Fibroblast of skin of left biceps (primary cell): Measurements from ENCODE around the gene GIMAP1.

Source experiments
- DNase-seq, 2 experiments: peaks; one replicate each; pipeline ENCODE4 v3.0.0-alpha.2; 2013; ENCODE audit warnings: low read depth in 2 of 2

GIMAP1 gene

DNA sequence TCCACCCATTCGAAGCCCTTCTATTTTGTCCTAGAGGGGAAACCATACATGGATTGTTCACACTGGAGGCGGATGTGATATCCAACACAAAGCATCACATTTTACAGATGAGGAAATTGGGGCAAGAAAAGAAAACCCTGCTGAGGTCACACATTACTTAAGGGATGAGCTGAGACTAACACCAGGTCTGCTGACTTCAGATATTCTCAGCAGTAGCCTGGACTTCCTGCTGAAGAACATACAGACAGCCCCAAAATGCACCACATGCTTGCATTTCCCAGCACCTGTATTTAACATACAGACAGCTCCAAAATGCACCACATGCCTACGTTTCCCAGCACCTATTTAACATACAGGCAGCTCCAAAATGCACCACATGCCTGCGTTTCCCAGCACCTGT lies 32.0 kb downstream of the GIMAP1 start:
- DNase-seq, result no peak

DNA sequence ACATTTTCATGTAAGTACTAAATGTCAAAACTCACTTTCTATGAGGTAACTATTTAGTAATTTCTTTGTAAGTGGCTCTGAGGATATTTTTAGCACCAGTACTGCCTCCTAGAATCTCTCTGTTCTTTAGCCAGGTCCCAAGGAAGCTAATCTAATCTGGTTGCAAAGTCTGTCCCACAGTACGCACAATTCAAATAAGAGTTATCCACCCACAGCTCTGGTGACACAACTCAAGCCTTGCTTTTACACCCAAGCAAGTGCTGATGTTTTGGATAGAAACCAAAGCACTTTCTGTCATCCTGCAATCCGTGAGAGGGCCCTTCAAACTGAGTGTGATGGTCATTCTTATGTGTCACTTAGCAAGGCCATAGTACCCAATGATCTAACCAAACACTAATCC lies 35.3 kb downstream of the GIMAP1 start:
- no peak for DNase-seq

DNA sequence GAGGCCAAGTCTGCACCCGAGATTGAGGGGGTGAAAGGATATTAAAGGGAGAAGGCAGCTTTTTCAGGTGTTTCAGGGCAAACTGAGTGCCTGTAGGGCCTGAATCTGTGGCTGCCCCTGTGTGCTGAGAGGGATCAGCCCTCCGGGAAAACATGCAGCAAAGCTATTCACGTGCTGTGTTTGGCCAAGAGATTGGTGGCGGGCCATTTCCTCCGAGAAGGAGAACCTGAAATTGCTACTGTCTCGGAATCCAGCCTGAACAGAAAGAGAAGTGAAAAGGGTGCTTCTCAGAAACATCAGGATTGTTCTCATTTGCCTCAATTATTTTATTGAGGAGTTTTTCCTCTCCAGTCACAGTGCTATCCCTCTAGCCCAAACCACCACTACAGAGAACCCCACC lies 36.8 kb downstream of the GIMAP1 start:
- DNase-seq, result no peak

DNA sequence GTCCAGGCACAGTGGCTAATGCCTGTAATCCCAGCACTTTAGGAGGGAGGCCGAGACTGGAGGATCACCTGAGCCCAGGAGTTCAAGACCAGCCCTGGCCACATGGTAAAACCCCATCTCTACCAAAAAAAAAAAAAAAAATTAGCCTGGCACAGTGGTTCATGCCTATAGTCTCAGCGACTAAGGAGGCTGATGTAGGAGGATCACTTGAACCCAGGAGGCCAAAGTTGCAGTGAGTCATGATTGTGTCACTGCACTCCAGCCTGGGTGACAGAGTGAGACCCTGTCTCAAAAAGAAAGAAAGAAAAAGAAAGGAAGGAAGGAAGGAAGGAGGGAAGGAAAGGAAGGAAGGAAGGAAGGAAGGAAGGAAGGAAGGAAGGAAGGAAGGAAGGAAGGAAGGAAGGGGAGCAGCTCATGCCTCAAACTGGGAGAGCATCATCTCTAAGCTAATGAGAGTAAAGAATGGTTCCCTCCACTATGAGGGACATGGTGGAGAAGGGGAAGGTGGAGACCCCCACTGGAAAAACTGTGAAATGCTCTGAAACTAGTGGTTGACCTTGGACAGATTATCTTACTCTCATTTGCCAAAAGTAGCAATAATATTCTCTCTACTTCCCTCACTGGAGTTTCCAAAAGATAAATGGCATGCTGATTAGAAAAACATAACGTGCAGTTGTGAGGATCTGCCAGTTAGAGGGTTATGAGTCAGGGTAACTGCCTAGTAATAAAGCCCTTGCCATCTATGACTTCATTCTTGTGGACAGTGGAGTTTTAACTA lies 37.6 kb downstream of the GIMAP1 start:
- no peak for DNase-seq

DNA sequence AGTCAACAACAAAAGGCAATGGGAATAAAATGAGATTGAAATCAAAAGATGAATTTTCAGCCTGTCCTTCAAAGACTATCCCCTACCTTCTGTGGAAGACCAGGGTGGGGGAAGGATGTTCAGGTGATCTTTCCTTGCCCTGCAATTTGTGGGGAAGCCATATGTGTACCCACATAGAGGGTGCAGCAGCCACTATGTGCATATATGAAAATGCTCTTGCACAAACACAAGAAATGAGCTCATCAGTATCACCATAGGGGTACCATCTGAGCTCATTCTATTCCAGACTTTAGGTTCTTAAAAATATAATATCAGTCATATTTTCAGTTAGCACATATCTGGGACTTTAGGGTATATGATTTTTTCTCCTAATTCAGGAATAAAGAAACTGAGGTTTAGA lies 38.5 kb downstream of the GIMAP1 start:
- no peak for DNase-seq

DNA sequence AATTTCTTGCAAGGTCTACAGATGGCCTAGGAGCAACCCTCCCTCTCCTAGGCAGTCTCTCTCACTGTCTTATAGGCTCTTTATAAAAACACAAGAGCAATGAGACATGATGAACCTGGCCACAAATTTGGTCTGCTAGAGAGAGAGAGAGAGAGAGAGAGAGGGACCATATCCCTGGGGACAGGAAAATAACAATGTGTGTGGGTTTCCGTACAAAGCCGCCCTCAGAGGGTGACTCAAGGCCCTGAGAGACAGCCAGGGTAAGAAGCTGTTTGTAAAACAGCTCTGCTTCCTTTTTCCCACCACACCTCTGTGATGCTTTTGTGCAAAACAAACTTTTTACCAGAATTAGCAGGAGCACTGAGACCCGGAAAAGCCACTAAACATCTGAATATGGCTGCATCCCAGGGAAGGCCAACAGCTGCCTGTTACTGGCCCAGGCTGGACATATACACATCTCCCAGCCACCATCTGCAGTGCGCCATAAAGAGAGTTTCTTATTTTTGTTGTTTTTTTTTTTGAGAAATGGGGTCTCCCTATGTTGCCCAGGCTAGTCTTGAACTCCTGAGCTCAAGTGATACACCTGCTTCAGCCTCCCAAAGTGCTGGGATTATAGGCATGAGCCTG lies 39.2 kb downstream of the GIMAP1 start:
- no peak for DNase-seq

DNA sequence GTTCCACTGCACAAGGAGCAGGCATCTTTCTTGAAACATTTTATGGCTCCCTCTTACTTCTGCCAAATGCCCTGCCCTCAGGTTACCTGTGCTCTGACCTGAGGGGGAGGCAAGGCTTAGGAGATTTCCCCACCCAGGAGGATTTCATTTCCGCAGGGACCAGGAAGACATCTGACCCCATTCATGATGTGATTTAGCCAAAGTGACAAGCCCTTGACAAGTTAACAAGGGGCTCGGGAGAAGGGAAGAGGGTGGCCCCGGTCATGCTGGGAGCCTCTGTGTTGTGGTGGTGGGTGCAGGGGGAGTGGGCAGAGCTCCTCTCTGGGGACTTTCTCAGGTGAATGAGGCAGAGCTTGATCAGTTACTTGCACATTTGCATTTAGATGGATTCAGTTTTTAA lies 39.8 kb downstream of the GIMAP1 start:
- DNase-seq, result no peak

DNA sequence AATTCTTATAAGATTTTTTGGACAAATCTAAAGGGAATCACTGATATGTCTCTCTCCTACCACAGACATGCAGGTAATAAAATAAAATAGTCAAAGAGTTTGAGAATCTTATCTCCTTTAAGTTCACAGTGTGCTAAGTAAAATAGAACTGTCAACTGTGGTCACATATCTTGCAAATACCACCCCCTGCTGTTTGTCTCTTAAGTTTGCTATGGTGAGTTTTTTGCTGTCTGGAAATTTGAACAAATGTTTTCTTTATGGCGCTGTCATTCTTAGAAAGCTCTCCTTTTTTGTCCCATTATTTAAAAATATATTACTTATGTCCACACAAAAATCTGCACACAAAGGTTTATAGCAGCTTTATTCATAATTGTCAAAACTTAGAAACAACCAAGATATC lies 40.4 kb downstream of the GIMAP1 start:
- DNase-seq, result no peak

DNA sequence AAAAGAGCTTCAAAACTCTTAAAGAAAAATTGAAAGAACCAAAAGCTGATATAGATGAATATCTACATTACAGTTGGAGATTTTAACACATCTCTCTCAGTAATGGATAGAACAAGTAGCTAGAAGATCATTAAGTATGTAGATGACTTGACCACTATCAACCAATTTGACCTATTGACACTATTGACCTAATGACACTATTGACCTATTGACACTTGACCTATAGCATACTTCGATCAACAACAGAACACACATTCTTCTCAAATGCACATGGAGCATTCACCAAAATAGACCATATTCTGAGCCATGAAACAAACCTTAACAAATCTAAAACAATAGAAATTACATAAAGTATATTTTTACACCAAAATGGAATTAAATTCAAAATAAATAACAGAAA lies 43.1 kb downstream of the GIMAP1 start:
- no peak for DNase-seq

DNA sequence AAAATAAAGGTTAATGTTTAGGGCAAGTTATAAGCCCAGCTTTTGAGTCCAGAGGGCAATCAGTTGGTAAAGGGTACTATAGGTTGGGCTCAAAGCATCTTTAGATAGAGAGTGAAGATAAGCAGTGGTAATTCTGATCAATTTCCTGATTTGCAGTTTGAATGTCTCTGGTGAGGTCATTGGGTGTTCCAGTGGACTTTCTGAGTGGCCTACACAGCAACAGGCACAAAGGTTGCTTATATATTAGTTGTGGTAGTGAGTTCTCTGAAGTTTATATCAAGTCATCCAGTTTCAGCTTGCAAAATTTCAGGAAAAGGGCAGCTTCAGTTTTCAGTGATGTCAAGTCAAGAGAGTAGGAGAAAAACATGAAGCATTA lies 49.9 kb downstream of the GIMAP1 start:
- DNase-seq, result no peak

DNA sequence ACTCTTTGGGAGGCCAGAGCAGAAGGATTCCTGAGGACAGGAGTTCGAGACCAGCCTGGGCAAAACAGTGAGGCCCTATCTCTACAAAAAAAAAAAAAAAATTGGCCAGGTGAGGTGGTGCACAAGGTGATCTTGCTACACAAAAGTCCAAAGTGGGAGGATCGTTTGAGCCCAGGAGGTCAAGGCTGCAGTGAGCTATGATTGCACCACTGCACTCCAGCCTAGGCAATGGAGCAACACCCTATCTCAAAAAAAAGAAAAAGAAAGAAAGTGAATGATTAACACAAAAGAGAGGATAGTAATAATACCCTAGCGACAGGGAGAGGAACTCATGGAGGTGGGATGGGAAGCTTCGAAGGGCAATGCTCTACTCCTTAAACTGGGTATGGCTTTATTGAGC lies 53.4 kb downstream of the GIMAP1 start:
- no peak for DNase-seq
